HepG2 (cell line): ENCODE measurements around the gene PACS1. TPM values are rescaled to one million over a fixed set of nuclear protein-coding genes. Genes with fewer than 3 reads are reported as not detected.
A peak's percentile ranks its signal among the peaks of the same experiment; 100 is the strongest.

Source experiments
- CBX5 ChIP-seq: sonication (generic); formaldehyde crosslinking; IDR thresholded peaks from 2 replicates; pipeline ENCODE4 v1.4.0; 2020; ENCODE audit warnings: missing genetic modification reagents, borderline replicate concordance
- CEBPB ChIP-seq: IDR thresholded peaks from 2 replicates; pipeline ENCODE4 v1.6.1; 2011; ENCODE audit warnings: low read depth, low read length, improper control_type of control experiment, borderline replicate concordance
- CEBPG ChIP-seq: IDR thresholded peaks from 2 replicates; pipeline ENCODE4 v1.6.1; 2016
- ETV6 ChIP-seq: sonication (generic); formaldehyde crosslinking; conservative IDR thresholded peaks from 2 replicates; pipeline ENCODE4 v1.4.0; 2020; ENCODE audit warnings: missing genetic modification reagents
- FOSL1 ChIP-seq: sonication (generic); formaldehyde crosslinking; IDR thresholded peaks from 2 replicates; pipeline ENCODE4 v1.9.0; 2021; ENCODE audit warnings: missing genetic modification reagents, borderline replicate concordance
- GTF2F1 ChIP-seq: fragments of 150-350 bp; IDR thresholded peaks from 2 replicates; pipeline ENCODE4 v1.6.1; 2014; ENCODE audit warnings: low read length
- IRF2 ChIP-seq: IDR thresholded peaks from 2 replicates; pipeline ENCODE4 v1.6.1; 2018; ENCODE audit warnings: missing genetic modification reagents, missing compliant biosample characterization
- KDM3A ChIP-seq: IDR thresholded peaks from 2 replicates; pipeline ENCODE4 v1.6.1; 2018; ENCODE audit warnings: low read depth, missing compliant biosample characterization
- MIER3 ChIP-seq: IDR thresholded peaks from 2 replicates; pipeline ENCODE4 v1.6.1; 2016; ENCODE audit warnings: missing compliant biosample characterization, borderline replicate concordance
- SALL2 ChIP-seq: sonication (generic); formaldehyde crosslinking; IDR thresholded peaks from 2 replicates; pipeline ENCODE4 v1.8.1; 2023; ENCODE audit warnings: mild to moderate bottlenecking, missing genetic modification reagents, inconsistent platforms
- SIN3A ChIP-seq: IDR thresholded peaks from 2 replicates; pipeline ENCODE4 v1.6.1; 2011; ENCODE audit warnings: low read depth, mild to moderate bottlenecking, control low read depth, low read length, borderline replicate concordance
- ZFP90 ChIP-seq: sonication (generic); formaldehyde crosslinking; IDR thresholded peaks from 2 replicates; pipeline ENCODE4 v1.8.0; 2022; ENCODE audit warnings: missing genetic modification reagents, mild to moderate bottlenecking, inconsistent platforms, borderline replicate concordance
- ZNF124 ChIP-seq: sonication (generic); formaldehyde crosslinking; IDR thresholded peaks from 2 replicates; pipeline ENCODE4 v1.4.0; 2020; ENCODE audit warnings: missing genetic modification reagents
- ZNF263 ChIP-seq: sonication (generic); formaldehyde crosslinking; IDR thresholded peaks from 2 replicates; pipeline ENCODE4 v1.4.0; 2020; ENCODE audit warnings: missing genetic modification reagents
- ZNF274 ChIP-seq: sonication (generic); formaldehyde crosslinking; IDR thresholded peaks from 2 replicates; pipeline ENCODE4 v1.5.1; 2020; ENCODE audit warnings: mild to moderate bottlenecking, missing genetic modification reagents
- ZNF567 ChIP-seq: sonication (generic); formaldehyde crosslinking; IDR thresholded peaks from 2 replicates; pipeline ENCODE4 v1.8.1; 2023; ENCODE audit warnings: mild to moderate bottlenecking, missing genetic modification reagents, borderline replicate concordance
- ZNF777 ChIP-seq: sonication (generic); formaldehyde crosslinking; IDR thresholded peaks from 2 replicates; pipeline ENCODE4 v1.4.0; 2020; ENCODE audit warnings: missing genetic modification reagents
- ZNF782 ChIP-seq: sonication (generic); formaldehyde crosslinking; IDR thresholded peaks from 2 replicates; pipeline ENCODE4 v1.4.0; 2020; ENCODE audit warnings: missing genetic modification reagents, mild to moderate bottlenecking, borderline replicate concordance
- ZNF788 ChIP-seq: sonication (generic); formaldehyde crosslinking; IDR thresholded peaks from 2 replicates; pipeline ENCODE4 v1.5.0; 2020; ENCODE audit warnings: mild to moderate bottlenecking, missing genetic modification reagents, borderline replicate concordance
- polyA plus RNA-seq, 8 experiments: library from polyadenylated mRNA; depleted of rRNA in 3 of 8; stranded (reverse) in 7 of 8; unstranded in 1 of 8; fragments of >200 nt; fragmentation: Illumina TruSeq in 4 of 8; extraction: Trizol in 4 of 8; gene quantifications; 2 replicates each; pipeline versions ENCODE4 v1.2.1 to v1.2.3, GENCODE V29; 2011 to 2016; ENCODE audit warnings: low read depth in 4 of 8, missing spikeins in 1 of 8, mixed read lengths in 1 of 8; ENCODE audit not compliant: insufficient read depth in 1 of 8
- total RNA-seq, 5 experiments: library from RNA; depleted of rRNA; stranded (reverse); fragments of >200 nt; fragmentation: Illumina TruSeq; extraction: Trizol; gene quantifications; 2 replicates each; pipeline ENCODE4 v1.2.3, GENCODE V29; 2016; ENCODE audit warnings: low read depth in 1 of 5
- TF ChIP-seq, protein P1 (sequence below): sonication (generic); formaldehyde crosslinking; IDR thresholded peaks from 2 replicates; pipeline ENCODE4 v1.4.0; 2020; ENCODE audit warnings: mild to moderate bottlenecking, missing genetic modification reagents
- TF ChIP-seq, protein P2 (sequence below): sonication (generic); formaldehyde crosslinking; IDR thresholded peaks from 2 replicates; pipeline ENCODE4 v1.4.0; 2020; ENCODE audit warnings: missing genetic modification reagents
- TF ChIP-seq, protein P3 (sequence below): IDR thresholded peaks from 2 replicates; pipeline ENCODE4 v1.6.1; 2012; ENCODE audit warnings: inconsistent platforms
- TF ChIP-seq, protein P4 (sequence below): sonication (generic); formaldehyde crosslinking; IDR thresholded peaks from 2 replicates; pipeline ENCODE4 v1.4.0; 2020; ENCODE audit warnings: mild to moderate bottlenecking, missing genetic modification reagents

Gene PACS1
- total and polyA plus RNA-seq, 2 of the 13 experiments (the other 11 are each of a cell fraction or from before 2014, with no cell fraction given) = 7.6 to 8.6 TPM

DNA sequence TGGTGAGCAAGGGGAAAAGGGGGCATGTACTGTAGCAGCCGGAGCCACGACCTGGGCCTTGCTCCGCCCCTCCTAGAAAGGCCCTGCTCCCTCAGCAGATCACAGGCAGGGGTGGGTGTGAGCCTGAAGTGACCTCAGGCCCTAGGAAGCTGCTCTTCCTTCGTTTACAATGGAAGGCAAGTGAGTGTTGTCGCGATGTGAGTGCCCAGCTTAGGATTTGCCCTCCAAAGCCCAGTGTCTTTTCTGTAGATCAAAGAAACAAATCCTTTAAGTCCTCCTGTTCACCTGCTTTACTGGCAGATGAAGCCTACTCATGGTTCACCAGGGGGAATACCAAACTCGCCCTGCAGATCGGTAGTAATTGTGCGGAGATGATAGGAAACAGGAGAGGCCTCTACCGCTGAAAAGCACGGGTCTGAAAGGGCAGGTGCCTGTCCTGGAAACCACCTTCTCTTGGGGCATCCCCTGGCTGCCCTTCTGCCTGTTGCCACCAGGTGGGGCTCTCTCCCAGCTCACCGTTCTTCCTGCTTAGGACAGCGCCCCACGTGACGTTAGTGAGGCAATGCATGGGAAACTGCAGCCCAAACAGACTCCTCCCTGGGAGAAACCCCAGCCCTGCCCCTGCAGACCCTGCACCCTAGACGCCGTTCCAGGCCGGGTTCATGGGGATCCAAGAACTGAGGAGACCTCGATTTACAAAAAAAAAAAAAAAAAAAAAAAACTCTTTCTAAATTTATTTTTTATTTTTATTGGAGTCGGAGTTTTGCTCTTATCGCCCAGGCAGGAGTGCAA, 152.5 kb downstream of the PACS1 start (continued):
- TF ChIP-seq IRF2 (CRISPR knock-in tag) (peak; percentile 82), ZNF782 (peak; percentile 58; the same call in 1 of the 2 replicates), ZNF263 (CRISPR knock-in tag) (peak; percentile 89), ZFP90 (CRISPR knock-in tag) (peak; percentile 37; the same call in 1 of the 2 replicates), CEBPB (peak; percentile 87), ZNF788 (CRISPR knock-in tag) (peak; percentile 82; the same call in 1 of the 2 replicates), KDM3A (CRISPR knock-in tag) (0 out of 2 replicates have a peak, but pooled peaks have one; percentile 82), MIER3 (0 out of 2 replicates have a peak, but pooled peaks have one; percentile 50), SALL2 (CRISPR knock-in tag) (peak; percentile 54; the same call in 1 of the 2 replicates), FOSL1 (CRISPR knock-in tag) (no peak), ETV6 (CRISPR knock-in tag) (0 out of 2 replicates have a peak, but pooled peaks have one; percentile 77), ZNF274 (CRISPR knock-in tag) (0 out of 2 replicates have a peak, but pooled peaks have one; percentile 16), ZNF124 (CRISPR knock-in tag) (peak; percentile 46; the same call in 1 of the 2 replicates), CEBPG (CRISPR knock-in tag) (peak; percentile 85), GTF2F1 (no peak), CBX5 (CRISPR knock-in tag) (peak; percentile 47; the same call in 1 of the 2 replicates), ZNF567 (CRISPR knock-in tag) (peak; percentile 45; the same call in 1 of the 2 replicates), ZNF777 (0 out of 2 replicates have a peak, but pooled peaks have one; percentile 31), SIN3A (0 out of 2 replicates have a peak, but pooled peaks have one; percentile 29)
- TF ChIP-seq, protein P1, sequence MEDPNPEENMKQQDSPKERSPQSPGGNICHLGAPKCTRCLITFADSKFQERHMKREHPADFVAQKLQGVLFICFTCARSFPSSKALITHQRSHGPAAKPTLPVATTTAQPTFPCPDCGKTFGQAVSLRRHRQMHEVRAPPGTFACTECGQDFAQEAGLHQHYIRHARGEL (CRISPR knock-in tag) = no peak
- TF ChIP-seq, protein P2, sequence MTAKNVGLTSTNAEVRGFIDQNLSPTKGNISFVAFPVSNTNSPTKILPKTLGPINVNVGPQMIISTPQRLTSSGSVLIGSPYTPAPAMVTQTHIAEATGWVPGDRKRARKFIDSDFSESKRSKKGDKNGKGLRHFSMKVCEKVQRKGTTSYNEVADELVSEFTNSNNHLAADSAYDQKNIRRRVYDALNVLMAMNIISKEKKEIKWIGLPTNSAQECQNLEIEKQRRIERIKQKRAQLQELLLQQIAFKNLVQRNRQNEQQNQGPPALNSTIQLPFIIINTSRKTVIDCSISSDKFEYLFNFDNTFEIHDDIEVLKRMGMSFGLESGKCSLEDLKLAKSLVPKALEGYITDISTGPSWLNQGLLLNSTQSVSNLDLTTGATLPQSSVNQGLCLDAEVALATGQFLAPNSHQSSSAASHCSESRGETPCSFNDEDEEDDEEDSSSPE = peak; percentile 32; the same call in 1 of the 2 replicates
- TF ChIP-seq, protein P3, sequence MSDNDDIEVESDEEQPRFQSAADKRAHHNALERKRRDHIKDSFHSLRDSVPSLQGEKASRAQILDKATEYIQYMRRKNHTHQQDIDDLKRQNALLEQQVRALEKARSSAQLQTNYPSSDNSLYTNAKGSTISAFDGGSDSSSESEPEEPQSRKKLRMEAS = peak; percentile 70; the same call in 1 of the 2 replicates
- TF ChIP-seq, protein P4, sequence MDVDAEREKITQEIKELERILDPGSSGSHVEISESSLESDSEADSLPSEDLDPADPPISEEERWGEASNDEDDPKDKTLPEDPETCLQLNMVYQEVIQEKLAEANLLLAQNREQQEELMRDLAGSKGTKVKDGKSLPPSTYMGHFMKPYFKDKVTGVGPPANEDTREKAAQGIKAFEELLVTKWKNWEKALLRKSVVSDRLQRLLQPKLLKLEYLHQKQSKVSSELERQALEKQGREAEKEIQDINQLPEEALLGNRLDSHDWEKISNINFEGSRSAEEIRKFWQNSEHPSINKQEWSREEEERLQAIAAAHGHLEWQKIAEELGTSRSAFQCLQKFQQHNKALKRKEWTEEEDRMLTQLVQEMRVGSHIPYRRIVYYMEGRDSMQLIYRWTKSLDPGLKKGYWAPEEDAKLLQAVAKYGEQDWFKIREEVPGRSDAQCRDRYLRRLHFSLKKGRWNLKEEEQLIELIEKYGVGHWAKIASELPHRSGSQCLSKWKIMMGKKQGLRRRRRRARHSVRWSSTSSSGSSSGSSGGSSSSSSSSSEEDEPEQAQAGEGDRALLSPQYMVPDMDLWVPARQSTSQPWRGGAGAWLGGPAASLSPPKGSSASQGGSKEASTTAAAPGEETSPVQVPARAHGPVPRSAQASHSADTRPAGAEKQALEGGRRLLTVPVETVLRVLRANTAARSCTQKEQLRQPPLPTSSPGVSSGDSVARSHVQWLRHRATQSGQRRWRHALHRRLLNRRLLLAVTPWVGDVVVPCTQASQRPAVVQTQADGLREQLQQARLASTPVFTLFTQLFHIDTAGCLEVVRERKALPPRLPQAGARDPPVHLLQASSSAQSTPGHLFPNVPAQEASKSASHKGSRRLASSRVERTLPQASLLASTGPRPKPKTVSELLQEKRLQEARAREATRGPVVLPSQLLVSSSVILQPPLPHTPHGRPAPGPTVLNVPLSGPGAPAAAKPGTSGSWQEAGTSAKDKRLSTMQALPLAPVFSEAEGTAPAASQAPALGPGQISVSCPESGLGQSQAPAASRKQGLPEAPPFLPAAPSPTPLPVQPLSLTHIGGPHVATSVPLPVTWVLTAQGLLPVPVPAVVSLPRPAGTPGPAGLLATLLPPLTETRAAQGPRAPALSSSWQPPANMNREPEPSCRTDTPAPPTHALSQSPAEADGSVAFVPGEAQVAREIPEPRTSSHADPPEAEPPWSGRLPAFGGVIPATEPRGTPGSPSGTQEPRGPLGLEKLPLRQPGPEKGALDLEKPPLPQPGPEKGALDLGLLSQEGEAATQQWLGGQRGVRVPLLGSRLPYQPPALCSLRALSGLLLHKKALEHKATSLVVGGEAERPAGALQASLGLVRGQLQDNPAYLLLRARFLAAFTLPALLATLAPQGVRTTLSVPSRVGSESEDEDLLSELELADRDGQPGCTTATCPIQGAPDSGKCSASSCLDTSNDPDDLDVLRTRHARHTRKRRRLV (CRISPR knock-in tag) = no peak
